CMK (cell line): ENCODE data around the gene MT1A.

ENCODE experiments used
- DNase-seq: peaks from one replicate; pipeline ENCODE4 v3.0.0-alpha.2; 2010; ENCODE audit warnings: low read depth

MT1A gene

DNA sequence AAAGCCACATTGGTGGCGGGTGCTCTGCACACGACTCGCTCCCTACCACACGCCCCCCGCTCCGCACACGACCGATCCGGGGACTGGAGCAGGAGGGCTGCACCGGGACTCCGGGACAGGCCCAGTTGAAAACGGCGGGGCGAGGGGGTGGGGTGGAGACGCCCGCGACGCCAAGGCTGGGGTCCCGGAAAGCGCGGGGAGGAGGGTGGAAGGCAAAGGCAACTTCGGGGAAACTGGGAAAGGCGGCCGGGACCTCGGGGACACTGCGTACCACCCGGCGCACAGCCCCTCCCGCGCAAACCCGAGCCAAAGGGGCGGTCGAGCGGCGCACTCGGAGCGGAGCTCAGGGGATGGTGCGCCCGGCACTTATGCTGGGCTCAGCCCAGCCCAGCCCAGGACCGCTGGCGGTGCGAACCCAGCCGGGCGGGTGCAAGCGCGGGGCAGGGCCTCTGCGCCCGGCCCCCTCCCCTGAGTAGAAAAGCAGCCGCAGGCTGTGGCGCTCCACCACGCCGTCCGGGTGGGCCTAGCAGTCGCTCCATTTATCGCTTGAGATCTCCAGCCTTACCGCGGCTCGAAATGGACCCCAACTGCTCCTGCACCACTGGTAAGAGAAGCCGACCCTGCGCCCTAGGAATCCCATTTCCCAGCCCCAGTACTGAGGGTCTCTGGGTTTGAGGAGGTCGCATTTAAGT lies 6.2 kb upstream of the MT1A start, which contains the start of gene MT1M:
Gene MT1M (plus strand): TSS at position 504 of the 692 bp plus-strand sequence. CDS start 73 bp downstream, at position 577.
- DNase-seq, result no peak

DNA sequence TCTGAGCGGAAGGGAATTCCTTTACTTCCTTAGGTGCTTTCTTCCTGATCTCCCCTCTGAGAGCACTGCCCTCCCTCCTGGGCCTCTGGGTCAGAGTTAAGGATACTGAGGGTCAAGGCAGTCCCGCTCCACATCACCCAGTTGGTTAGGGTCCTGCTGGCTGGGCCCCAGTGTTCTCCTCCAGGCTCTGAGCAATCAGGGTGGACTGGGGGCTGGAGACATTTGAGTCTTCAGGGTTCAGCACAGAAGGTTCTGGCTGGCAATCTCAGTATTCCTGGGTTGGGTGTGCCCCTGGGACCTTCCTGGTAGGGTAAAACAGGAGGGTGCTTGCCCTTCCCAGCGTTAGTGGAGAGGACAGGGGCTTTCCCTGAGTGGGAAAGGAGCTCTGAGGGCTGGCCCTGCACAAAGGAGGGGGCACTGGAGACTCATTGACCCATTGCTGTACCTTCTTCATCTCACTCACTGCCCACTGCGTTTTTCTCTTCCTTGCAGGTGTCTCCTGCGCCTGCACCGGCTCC lies 5.6 kb upstream of the MT1A start:
- DNase-seq, result no peak

DNA sequence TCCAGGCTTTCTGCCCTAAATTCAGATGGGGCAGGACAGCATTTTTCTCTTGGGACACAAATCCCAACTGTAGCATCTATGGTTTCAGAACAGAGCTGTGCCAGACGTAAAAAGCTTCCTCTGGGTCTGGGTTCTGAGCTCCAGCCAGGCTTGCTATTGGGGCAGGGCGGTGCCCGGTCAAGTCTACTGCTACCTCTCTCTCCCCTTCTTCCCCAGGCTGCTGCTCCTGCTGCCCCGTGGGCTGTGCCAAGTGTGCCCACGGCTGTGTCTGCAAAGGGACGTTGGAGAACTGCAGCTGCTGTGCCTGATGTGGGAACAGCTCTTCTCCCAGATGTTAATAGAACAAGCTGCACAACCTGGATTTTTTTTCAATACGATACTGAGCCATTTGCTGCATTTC lies 4.9 kb upstream of the MT1A start:
- no peak for DNase-seq

DNA sequence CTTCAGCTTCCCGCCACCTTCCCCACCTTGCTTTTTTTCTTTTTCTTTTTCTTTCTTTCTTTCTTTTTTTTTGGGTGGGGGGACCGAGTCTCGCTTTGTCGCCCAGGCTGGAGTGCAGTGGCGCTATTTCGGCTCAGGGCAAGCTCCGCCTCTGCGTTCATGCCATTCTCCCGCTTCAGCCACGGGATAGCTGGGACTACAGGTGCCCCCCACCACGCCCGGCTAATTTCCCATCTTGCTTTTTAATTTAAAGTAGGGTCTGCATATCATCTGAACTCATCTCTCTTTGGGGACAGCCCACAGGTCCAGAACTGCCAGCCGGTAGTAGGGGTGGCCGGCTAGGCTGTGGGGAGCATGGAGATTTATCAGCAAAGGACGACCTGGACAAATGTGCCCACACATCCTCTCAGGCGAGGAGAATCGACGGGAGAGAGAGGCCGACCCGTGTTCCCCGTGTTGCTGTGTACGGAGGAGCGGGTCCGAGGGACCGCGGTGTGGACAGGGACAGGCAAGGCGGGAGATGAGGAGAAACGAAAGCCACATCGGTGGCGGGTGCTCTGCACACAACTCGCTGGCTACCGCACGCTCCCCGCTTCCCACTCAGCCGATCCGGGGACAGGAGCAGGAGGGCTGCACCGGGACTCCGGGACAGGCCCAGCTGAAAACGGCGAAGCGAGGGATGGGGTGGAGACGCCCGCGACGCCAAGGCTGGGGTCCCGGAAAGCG lies 3.6 kb upstream of the MT1A start:
- no peak for DNase-seq

DNA sequence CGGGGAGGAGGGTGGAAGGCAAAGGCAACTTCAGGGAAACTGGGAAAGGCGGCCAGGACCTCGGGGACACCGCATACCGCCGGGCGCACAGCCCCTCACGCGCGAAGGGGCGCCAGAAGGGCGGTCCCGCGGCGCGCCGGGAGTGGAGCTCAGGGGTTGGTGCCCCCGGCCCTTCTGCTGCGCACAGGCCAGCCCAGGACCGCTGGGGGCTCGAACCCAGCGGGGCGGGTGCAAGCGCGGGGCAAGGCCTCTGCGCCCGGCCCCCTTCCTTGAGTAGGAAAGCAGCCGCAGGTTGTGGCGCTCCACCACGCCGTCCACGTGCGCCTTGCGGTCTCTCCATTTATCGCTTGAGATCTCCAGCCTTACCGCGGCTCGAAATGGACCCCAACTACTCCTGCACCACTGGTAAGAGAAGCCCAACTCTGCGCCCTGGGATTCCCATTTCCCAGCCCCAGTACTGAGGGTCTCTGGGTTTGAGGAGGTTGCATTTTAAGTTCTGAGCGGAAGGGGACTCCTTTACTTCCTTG lies 3.0 kb upstream of the MT1A start:
- DNase-seq, result no peak

DNA sequence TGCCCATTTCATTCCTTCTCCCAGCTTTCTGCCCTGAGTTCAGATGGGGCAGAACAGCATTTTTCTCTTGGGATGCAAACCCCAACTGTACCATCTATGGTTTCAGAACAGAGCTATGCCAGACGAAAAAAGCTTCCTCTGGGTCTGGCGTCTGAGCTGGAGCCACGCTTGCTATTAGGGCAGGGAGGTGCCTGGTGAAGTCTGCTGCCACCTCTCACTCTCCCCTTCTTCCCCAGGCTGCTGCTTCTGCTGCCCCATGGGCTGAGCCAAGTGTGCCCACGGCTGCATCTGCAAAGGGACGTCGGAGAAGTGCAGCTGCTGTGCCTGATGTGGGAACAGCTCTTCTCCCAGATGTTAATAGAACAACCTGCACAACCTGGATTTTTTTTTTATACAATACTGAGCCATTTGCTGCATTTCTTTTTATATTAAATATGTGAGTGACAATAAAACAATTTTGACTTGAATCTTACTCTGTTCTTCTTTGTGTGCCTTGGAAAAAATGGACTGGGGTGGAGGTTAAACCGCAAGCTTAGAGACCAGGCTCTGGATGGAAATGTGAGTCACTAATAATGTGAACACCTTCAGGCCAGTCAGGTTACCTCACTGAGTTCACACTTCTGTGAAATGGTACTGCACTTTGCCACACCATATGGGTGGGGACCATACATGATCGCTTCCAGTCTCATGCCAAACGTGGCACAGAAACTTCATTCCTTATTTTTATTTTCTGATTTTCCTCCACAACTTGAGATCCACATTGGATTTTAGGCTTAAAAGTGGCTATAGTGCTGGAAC lies 1.7 kb upstream of the MT1A start:
- no peak for DNase-seq

DNA sequence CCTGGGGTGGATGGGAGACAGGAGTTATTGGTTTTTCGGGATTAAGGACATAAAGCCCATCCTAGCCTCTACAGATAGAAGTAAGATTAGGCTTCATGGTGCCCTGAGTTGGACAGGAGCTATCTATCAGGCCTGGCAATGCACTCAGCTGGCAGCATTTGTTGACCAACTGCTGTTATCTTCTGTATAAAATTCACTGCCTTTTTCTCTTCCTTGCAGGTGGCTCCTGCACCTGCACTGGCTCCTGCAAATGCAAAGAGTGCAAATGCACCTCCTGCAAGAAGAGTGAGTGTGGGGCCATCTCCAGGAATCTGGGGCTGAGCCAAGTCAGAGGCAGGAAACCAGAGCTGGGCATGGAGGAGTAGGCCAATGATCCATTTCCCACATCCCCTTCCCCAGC lies 579 bp downstream of the MT1A start:
- no peak for DNase-seq

DNA sequence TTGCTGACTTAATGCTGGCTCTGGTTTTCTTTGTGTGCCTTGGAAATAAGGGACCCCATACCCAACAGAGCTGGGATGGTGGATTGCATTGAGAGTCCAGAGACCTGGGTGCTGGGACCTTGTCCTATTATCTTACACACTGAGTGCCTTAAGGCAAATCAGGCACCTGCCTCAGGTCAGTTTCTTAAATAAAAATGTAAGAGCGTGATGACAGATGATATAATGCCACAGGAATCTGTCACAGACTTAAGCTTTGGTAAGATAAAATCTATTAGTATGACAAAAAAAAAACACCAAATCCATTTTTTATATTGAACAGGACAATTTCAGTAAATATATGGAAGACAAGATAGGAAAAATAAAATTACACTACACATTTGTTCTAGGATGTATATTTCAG lies 1.6 kb downstream of the MT1A start:
- DNase-seq, result no peak

DNA sequence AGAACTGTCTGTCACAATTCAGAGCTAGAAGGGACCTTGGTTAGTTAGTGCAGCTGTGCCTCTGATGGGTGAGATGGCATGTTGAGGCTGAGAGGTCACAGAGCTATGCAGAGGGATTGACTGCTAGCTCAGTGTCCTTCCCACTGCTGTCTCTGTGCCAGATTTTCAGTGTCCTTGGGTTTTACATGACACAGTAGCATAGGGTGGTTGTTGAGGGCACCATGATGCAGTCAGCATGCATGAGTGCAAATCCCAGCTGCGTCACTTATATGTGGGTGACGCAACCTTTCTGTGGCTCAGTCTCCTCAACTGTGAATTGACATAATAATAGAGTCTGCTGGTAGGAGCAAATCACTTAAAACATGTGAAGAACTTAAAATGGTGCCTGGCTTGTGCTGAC lies 2.7 kb downstream of the MT1A start:
- no peak for DNase-seq

DNA sequence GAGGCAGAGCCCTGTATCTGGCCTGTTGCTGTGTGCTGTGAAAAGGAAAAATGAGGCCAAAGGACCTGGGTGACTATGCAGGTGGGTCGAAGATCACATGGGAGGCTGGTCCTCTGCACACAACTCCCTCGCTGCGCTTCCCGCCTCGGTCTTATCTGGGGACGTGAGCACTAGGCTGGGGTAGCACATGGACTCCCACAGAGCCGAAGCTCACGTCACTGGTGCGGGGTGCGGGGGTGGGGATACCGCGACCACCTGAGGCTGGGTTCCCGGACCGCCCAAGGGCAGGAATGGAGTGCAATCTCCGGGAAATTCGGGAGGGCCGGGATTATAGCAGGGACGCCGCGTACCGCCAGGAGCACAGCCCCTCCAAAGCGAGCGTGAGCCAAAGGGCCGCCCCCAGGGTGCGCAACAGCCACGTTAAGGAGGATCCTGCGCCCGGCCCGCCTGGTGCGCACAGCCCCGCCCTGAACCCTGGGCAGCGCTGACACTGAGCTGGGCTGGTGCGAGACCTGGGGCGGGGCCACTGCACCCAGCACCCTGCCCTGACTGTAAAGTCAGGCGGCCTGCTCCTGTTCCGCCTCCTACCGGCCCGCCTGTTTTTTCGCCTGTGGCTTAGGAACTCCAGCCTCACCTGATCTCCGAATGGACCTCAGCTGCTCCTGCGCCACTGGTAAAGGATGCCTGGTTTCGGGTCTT lies 4.8 kb downstream of the MT1A start:
- no peak for DNase-seq

DNA sequence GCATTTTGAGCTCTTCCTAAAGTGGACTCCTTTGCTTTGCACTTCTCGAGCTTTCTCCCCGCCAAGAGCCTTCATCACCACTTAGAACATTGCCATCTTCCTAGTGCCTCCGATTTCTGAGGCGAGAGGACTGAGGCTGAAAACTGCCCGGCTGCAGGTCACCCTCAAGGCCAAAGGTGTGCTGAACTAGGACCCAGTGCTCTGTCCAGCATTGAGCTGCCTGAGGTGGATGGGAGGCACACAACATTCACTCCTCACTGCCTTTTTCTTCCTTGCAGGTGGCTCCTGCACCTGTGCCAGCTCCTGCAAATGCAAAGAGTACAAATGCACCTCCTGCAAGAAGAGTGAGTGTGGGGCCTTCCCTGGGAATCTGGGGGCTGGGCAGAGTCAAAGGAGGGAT lies 5.4 kb downstream of the MT1A start:
- DNase-seq, result no peak

DNA sequence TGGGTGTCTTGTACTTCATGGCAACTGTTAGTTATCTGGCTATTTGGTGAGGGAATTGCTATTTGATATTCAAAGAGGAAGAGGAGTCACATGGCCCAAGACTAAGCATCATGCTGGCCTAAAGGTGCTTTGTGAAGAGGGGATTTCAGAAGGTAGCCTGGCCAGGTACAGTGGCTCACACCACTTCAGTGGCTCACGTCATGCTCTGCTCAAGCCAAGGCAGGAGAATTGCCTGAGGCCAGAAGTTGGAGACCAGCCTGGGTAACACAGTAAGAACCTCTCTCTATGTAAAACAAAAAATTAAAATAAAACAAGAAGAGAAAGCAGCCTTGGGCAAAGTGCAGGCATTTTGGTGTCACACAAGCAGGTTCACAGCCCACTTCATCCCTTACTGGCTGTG lies 6.8 kb downstream of the MT1A start:
- DNase-seq, result no peak

DNA sequence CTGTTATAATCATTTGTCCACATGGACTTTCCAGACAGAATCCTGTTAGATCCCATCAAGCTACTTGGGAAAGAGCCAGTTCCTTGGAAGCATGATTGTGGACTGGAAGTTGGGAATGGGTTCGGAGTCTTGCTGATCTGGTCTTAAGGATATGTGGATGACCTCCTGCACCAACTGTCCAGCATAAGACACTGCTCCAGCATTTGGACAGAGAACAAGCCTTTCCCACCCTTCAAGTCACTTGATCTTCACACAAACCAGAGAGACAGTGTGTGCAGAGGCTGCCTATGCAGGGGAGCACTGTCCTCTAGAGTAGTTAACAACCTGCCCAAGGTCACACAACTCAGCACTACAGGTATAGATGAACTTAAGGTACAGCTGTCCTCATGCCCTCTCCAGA lies 7.4 kb downstream of the MT1A start:
- no peak for DNase-seq

DNA sequence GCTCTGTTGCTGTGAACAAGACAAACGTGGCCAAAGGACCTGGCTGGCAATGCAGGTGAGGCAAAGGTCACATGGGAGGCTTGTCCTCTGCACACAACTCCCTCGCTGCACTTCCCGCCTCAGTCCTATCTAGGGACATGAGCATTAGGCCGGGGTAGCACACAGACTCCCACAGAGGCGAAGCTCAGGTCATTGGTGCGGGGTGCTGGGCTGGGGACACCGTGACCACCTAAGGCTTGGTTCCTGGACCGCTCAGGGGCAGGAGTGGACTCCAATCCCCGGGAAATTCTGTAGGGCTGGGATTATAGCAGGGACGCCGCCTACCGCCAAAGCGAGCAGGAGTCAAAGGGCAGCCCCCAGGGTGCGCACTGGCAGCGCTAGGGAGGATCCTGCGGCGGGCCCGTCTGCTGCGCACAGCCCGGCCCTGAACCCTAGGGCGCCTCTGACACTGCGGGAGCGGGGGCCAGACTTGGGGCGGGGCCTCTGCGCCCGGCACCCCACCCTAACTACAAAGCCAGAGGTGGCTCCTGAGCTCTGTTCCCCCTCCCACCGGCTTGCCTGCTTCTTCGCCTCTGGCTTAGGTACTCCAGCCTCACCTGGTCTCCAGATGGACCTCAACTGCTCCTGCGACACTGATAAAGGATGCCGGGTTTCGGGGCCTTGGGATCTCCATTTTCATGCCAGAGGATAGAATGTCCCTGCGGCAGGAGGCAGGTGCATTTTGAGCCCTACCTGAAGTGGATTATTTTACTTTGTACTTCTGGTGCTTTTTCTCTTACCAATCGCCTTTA lies 9.4 kb downstream of the MT1A start:
- DNase-seq, result no peak

DNA sequence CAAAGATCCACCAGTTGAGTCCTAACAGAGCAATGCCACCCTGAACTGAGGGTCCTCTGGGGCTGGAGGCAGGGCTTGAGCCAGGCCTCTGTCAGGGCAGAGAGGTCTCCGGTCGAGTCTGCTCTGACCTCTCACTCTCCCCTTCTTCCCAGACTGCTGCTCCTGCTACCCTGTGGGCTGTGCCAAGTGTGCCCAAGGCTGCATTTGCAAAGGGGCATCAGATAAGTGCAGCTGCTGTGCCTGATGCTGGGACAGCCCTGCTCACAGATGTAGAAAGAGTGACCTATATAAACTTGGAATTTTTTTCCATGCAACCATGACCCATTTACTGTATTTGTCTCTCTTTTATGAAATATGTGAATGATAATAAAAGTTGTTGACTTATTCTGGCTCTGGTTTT lies 10.8 kb downstream of the MT1A start:
- DNase-seq, result no peak

DNA sequence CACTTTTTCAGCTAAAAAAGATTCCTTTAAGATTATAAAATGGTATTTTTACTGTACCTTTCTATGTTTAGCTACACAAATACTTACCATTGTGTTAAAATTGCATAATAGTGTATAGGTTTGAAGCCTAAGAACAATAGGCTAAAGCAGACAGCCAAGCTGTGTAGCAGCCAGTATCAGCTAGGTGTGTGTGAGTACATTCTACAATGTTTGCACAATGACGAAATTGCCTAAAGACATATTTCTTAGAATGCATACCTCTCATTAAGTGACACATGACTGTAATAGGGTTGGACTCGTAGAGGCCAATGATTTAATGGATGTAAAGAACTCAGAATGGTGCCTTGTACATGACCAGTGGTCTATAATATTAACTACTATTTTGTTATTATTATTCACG lies 11.4 kb downstream of the MT1A start:
- no peak for DNase-seq

DNA sequence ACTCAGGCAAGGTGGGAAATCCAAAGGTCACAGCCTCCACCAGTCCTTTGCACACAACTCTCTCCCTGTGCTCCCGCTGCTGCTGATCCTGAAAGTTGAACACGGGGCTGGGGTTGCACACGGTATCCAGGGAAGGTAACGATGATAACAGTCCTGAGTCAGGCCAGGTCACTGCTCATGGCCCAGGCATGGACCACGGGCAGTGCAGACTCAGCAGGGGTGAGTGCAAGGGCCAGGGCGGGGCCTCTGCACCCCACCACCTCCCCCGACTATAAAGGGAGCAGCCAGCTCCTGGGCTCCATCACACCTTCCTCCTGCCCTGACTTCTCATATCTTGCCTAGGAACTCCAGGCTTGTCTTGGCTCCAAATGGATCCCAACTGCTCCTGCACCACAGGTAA lies 13.1 kb downstream of the MT1A start, which contains the start of gene MT1B:
Gene MT1B (plus strand): TSS at position 301 of the 400 bp plus-strand sequence. CDS start 68 bp downstream, at position 369.
- DNase-seq, result no peak

DNA sequence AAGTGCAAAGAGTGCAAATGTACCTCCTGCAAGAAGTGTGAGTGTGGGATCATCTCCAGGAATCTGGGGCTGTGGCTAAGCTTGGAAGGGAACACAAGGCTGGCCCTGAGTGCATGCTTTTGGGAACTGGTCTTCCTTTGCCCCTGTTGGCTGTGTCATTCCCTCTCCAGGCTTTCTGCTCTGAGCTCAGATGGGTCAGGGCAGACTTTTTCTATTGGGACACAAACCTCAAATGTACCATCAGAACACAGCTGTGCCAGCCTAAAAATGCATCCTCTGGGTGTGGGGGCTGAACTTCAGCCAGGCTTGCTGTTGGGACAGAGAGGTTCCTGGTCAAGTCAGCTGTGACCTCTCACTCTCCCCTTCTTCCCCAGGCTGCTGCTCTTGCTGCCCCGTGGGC lies 14.1 kb downstream of the MT1A start:
- DNase-seq, result no peak

DNA sequence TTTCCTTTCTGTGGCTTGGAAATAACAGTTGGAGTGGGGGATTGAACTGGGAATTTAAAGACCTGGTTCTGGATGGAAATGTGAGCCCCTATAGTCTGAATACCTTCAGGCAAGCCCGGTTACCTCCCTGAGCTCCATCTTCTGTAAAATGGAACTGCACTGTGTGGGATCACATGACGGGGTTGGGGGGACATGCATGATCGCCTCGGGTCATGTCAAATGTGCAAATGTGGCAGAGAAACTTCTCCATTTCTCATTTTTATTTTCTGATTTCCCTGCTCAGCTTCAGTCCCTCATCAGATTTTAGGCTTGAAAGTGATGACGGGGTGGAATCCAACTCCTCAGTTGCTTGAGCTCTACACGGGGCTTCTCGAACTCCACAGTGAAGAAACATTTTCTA lies 14.8 kb downstream of the MT1A start:
- no peak for DNase-seq

DNA sequence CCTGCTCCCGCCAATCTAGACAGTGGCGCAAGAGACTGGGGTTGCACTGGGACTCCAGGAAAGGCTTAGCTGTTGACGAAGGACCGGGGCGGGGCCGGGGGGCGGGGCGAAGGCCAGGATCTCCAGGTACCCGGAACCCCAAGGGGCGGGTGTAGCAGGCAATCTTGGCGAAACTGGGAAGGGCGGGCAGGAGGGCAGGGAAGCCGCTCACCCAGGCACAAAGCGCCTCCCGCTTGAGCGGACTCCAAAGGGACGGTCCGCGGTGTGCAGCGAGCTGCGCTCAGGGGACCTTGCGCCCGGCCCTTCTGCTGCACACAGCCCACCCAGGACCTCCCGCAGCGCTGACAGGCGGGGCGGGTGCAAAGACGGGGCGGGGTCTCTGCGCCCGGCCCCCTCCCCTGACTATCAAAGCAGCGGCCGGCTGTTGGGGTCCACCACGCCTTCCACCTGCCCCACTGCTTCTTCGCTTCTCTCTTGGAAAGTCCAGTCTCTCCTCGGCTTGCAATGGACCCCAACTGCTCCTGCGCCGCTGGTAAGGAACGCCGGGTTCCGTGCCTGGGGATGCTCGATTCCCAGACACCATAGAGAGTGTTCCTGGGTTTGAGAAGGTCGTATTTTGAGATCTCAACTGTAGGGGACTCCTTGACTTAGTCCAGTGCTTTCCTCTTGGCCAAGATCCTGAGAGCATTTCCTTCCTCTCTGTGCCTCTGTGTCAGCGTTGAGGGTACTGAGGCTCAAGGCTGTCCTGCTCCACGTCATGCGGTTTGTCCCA lies 19.3 kb downstream of the MT1A start, which contains the start of gene MT1F:
Gene MT1F (plus strand): TSS at position 405 of the 772 bp plus-strand sequence. CDS start 100 bp downstream, at position 505.
- DNase-seq, result no peak
